ENCODE data around the gene INTS7. TPM values are rescaled to one million over a fixed set of nuclear protein-coding genes. Genes with fewer than 3 reads are reported as not detected.

INTS7 gene
- total RNA-seq, 1 donor from 2014 or later = 20.7 TPM

DNA sequence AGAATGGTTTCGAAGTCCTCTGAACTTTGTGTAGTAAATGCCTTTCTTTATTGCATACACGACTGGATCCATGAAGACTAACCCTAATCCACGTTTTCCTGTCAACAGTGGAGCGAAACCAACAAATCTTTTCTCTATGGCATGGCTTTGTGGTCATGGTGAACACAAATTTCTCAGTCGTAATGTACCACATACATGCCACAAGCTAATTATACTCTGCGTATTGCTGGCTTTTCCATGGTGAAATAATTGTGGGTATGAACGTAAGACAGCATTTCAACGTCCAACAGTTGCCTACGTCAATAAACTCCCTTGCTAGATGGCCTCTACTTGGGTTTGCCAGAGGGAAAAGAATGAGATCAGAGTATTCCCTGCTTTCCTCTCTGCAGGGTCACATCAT is 27.5 kb downstream of the INTS7 start:
- no peaks in the 10 kb centered on the region for H3K9me3 ChIP-seq (ENCODE audit: low read depth)
- H3K79me2 ChIP-seq (ENCODE audit: low read depth) = no peaks in the 10 kb centered on the region
- TF ChIP-seq EZH2phosphoT487 (IDR thresholded peaks at IDR 0.05) = no peak
- TF ChIP-seq, protein P1, sequence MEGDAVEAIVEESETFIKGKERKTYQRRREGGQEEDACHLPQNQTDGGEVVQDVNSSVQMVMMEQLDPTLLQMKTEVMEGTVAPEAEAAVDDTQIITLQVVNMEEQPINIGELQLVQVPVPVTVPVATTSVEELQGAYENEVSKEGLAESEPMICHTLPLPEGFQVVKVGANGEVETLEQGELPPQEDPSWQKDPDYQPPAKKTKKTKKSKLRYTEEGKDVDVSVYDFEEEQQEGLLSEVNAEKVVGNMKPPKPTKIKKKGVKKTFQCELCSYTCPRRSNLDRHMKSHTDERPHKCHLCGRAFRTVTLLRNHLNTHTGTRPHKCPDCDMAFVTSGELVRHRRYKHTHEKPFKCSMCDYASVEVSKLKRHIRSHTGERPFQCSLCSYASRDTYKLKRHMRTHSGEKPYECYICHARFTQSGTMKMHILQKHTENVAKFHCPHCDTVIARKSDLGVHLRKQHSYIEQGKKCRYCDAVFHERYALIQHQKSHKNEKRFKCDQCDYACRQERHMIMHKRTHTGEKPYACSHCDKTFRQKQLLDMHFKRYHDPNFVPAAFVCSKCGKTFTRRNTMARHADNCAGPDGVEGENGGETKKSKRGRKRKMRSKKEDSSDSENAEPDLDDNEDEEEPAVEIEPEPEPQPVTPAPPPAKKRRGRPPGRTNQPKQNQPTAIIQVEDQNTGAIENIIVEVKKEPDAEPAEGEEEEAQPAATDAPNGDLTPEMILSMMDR (IDR thresholded peaks at IDR 0.05) = no peak
- H4K20me1 ChIP-seq (ENCODE audit: low read depth) = no peaks in the 10 kb centered on the region
- H3K9ac ChIP-seq = no peak overlapping the region
- H3F3A ChIP-seq (ENCODE audit: low read depth) = peaks cover 5% of the 10 kb centered on the region
- no peak overlapping the region for H2AFZ ChIP-seq (replicated peaks)
- peaks cover 6% of the 10 kb centered on the region for H3K4me1 ChIP-seq
- H3K27me3 ChIP-seq = no peaks in the 10 kb centered on the region
- peaks cover 3% of the 10 kb centered on the region for H3K36me3 ChIP-seq
- H3K27ac Mint-ChIP-seq = no peak overlapping the region
- no peak overlapping the region for H3K4me3 Mint-ChIP-seq
- H3K4me1 Mint-ChIP-seq = no peaks in the 10 kb centered on the region
- no peaks in the 10 kb centered on the region for H3K27me3 Mint-ChIP-seq (ENCODE audit: insufficient read depth, low read depth)
- no peak for DNase-seq (ENCODE audit: low spot score)
- no peaks in the 10 kb centered on the region for H3K9me3 Mint-ChIP-seq
- H3K4me2 ChIP-seq = no peak overlapping the region
- H3K36me3 Mint-ChIP-seq = peaks cover 7% of the 10 kb centered on the region
- no peak overlapping the region for H3K27ac ChIP-seq
- H3K4me3 ChIP-seq = no peak overlapping the region

DNA sequence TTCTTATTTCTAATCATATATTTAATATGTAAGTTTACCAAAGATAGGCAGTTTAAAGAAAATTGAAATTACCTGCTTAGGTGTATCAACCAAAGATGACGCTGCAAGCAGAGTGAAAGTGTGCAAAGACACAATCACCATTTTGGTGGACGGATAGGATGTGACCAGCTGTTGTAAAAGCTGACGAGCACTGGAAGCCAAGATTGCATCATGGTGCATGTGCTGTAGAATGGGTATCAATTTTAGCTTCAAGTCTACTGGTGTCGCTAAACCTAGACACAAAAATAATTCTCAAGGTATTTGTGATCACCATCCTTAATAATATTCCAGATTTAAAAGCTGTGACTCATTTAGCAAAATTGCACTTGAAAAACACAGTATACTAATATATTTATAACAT is 28.2 kb downstream of the INTS7 start:
- H3K4me3 ChIP-seq = no peak overlapping the region
- H3K4me3 Mint-ChIP-seq = no peak overlapping the region
- no peak overlapping the region for H2AFZ ChIP-seq (replicated peaks)
- no peak overlapping the region for H3K9ac ChIP-seq
- H3K27ac ChIP-seq = no peak overlapping the region
- H3K79me2 ChIP-seq (ENCODE audit: low read depth) = no peaks in the 10 kb centered on the region
- TF ChIP-seq EZH2 (IDR thresholded peaks at IDR 0.05) (no peak), EZH2phosphoT487 (IDR thresholded peaks at IDR 0.05) (no peak)
- TF ChIP-seq, protein P1 (IDR thresholded peaks at IDR 0.05) = no peak
- H3K27me3 Mint-ChIP-seq (ENCODE audit: insufficient read depth, low read depth) = no peaks in the 10 kb centered on the region
- peaks cover 3% of the 10 kb centered on the region for H3K36me3 ChIP-seq
- no peaks in the 10 kb centered on the region for H3K9me3 ChIP-seq (ENCODE audit: low read depth)
- DNase-seq (ENCODE audit: low spot score) = no peak
- peaks cover 12% of the 10 kb centered on the region for H3K36me3 Mint-ChIP-seq
- H3K27me3 ChIP-seq = no peaks in the 10 kb centered on the region
- no peak overlapping the region for H3K4me2 ChIP-seq
- H3K4me1 ChIP-seq = peaks cover 13% of the 10 kb centered on the region
- H3F3A ChIP-seq (ENCODE audit: low read depth) = peaks cover 5% of the 10 kb centered on the region
- H3K27ac Mint-ChIP-seq = no peak overlapping the region
- no peaks in the 10 kb centered on the region for H3K9me3 Mint-ChIP-seq
- peaks cover 2% of the 10 kb centered on the region for H4K20me1 ChIP-seq (ENCODE audit: low read depth)
- peaks cover 6% of the 10 kb centered on the region for H3K4me1 Mint-ChIP-seq

DNA sequence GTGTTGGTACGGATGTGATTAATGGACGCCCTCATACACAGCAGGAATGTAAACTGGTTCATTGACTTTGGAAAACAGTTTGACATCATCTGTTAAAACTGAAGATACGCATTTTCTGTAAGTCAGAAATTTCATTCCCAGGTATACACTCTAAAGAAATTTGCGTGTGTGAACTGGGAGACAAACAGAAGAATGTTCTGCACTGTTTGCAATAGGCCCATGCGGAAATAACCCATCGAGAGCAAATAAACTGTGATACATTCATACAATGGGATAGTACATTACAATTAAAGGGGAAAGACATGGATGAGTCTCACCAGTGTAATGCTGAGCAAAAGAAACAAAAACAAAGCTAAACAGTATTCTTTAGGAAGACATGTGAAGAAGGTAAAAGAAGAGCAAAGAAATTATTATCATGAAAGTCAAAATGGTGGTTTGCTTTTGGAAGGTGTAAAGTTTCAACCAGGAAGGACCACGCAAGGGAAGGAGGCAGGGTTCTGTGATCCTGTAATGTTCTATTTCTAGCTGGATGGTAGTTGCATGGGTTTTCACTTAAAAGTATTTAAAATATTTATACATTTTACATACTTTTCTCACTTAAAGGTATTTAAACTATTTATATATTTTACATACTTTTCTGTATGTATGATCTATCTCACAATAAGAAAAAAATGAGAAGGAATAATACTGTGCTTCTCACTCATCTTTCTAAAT is 30.3 kb downstream of the INTS7 start:
- peaks cover 15% of the 10 kb centered on the region for H3K4me1 ChIP-seq
- peaks cover 5% of the 10 kb centered on the region for H4K20me1 ChIP-seq (ENCODE audit: low read depth)
- H3F3A ChIP-seq (ENCODE audit: low read depth) = peaks cover 5% of the 10 kb centered on the region
- no peak for DNase-seq (ENCODE audit: low spot score)
- Mint-ChIP-seq H3K4me3 (no peak overlapping the region), H3K36me3 (peaks cover 22% of the 10 kb centered on the region), H3K27ac (no peak overlapping the region), H3K9me3 (no peaks in the 10 kb centered on the region), H3K27me3 (ENCODE audit: insufficient read depth, low read depth) (no peaks in the 10 kb centered on the region), H3K4me1 (peaks cover 6% of the 10 kb centered on the region)
- no peak overlapping the region for H3K4me2 ChIP-seq
- H3K27me3 ChIP-seq = no peaks in the 10 kb centered on the region
- no peak overlapping the region for H2AFZ ChIP-seq (replicated peaks)
- H3K4me3 ChIP-seq = no peak overlapping the region
- H3K27ac ChIP-seq = no peak overlapping the region
- H3K79me2 ChIP-seq (ENCODE audit: low read depth) = no peaks in the 10 kb centered on the region
- H3K36me3 ChIP-seq = peaks cover 3% of the 10 kb centered on the region
- no peaks in the 10 kb centered on the region for H3K9me3 ChIP-seq (ENCODE audit: low read depth)
- H3K9ac ChIP-seq = no peak overlapping the region
- TF ChIP-seq, protein P1 (IDR thresholded peaks at IDR 0.05) = no peak
- TF ChIP-seq EZH2phosphoT487 (IDR thresholded peaks at IDR 0.05) = no peak
- TF ChIP-seq EZH2 (IDR thresholded peaks at IDR 0.05) = no peak

Measured in neural progenitor cell (in vitro differentiated cells).